A673 (cell line): ENCODE results near the gene MARCO. TPM values are rescaled to one million over a fixed set of nuclear protein-coding genes. Genes with fewer than 3 reads are reported as not detected.
"Not testable (repeated sequence)": the region's sequence is repeated elsewhere in the genome, so short reads cannot be mapped to it uniquely, and the experiment has no call there.

Experiments
- BruUV-seq: library from RNA; stranded (reverse); fragments of 400-500 nt; replicated peaks from 2 replicates; lab custom pipeline; 2021; lab: Mats Ljungman, UMichigan
- CTCF ChIA-PET: fragments of 300-600 bp; sonication (Branson Sonifier 250); formaldehyde crosslinking; loops from one replicate; lab custom pipeline; 2022; ENCODE audit warnings: antibody characterized with exemption; lab: Charles Lee
- POLR2A ChIA-PET: fragments of 300-600 bp; sonication (Branson Sonifier 250); formaldehyde crosslinking; loops from one replicate; lab custom pipeline; 2022; ENCODE audit warnings: antibody characterized with exemption; ENCODE audit not compliant: low non-redundant PET; lab: Charles Lee
- DNase-seq: peaks from one replicate; pipeline ENCODE4 v3.0.0-alpha.2; 2015; ENCODE audit warnings: low spot score
- H3K27ac ChIP-seq: fragments of 200-600 bp; sonication (generic); 2 replicates; pipeline ENCODE4 v1.5.1; 2016; ENCODE audit warnings: mixed run types, low read depth, mild to moderate bottlenecking, mixed read lengths, antibody characterized with exemption, low read length; ENCODE audit not compliant: poor library complexity, severe bottlenecking
- H3K27me3 ChIP-seq: fragments of 200-600 bp; sonication (generic); replicated peaks from 2 replicates; pipeline ENCODE4 v1.6.1; 2017; ENCODE audit warnings: mixed run types, low read depth, mild to moderate bottlenecking, mixed read lengths, antibody characterized with exemption, low read length; ENCODE audit not compliant: insufficient read depth, poor library complexity
- H3K36me3 ChIP-seq: fragments of 200-600 bp; sonication (generic); 2 replicates; pipeline ENCODE4 v1.6.1; 2016; ENCODE audit warnings: mixed run types, mild to moderate bottlenecking, mixed read lengths, antibody characterized with exemption, low read length; ENCODE audit not compliant: insufficient read depth, poor library complexity, severe bottlenecking
- H3K4me1 ChIP-seq: fragments of 200-600 bp; sonication (generic); 2 replicates; pipeline ENCODE4 v1.6.1; 2017; ENCODE audit warnings: mixed run types, mild to moderate bottlenecking, mixed read lengths, antibody characterized with exemption, low read length; ENCODE audit not compliant: insufficient read depth, poor library complexity, severe bottlenecking
- H3K4me3 ChIP-seq: fragments of 200-600 bp; sonication (generic); 2 replicates; pipeline ENCODE4 v1.5.1; 2016; ENCODE audit warnings: low read depth, mixed run types, mild to moderate bottlenecking, mixed read lengths, low read length; ENCODE audit not compliant: poor library complexity, severe bottlenecking
- H3K9me3 ChIP-seq: fragments of 200-600 bp; sonication (generic); 2 replicates; pipeline ENCODE4 v1.6.1; 2016; ENCODE audit warnings: mixed run types, low read depth, mild to moderate bottlenecking, mixed read lengths, antibody characterized with exemption, low read length; ENCODE audit not compliant: poor library complexity, severe bottlenecking
- CTCF ChIP-seq: fragments of 300-800, 200-600 bp; sonication (generic); conservative IDR thresholded peaks from 2 replicates; pipeline ENCODE4 v1.5.1; 2017; ENCODE audit warnings: low read depth, mild to moderate bottlenecking, antibody characterized with exemption, low read length, moderate library complexity, mixed read lengths
- EZH2 ChIP-seq: fragments of 200-600 bp; sonication (generic); IDR thresholded peaks from 2 replicates; pipeline ENCODE4 v1.6.1; 2017; ENCODE audit warnings: borderline replicate concordance, low read depth, mild to moderate bottlenecking, mixed read lengths, antibody characterized with exemption, low read length; ENCODE audit not compliant: poor library complexity, severe bottlenecking
- intact Hi-C: fragments of 100-400 bp; cut with micrococcal nuclease; formaldehyde crosslinking; loops from one replicate; pipeline ENCODE4 v1.10.0; 2022; ENCODE audit not compliant: unreplicated experiment
- total RNA-seq: library from RNA; stranded (reverse); gene quantifications from 2 replicates; pipeline ENCODE4 v1.2.3, GENCODE V29; 2021

The MARCO gene
- total RNA-seq, 1 experiment from 2014 or later, result not detected

- peak; percentile 46 for DNase-seq
- no peak overlapping the region for H3K27ac ChIP-seq
- ChIA-PET CTCF (interaction anchor here (0.7 kb wide), 1 partner anchor 22 kb away, joined by 3 read pairs; no protein-coding TSS in a partner anchor), POLR2A (no interaction called here)
- TF ChIP-seq EZH2 (no peak), CTCF (peak; percentile 57)
- BruUV-seq, result no TSS peak
- H3K36me3 ChIP-seq, result no peaks in the 10 kb centered on the region
- H3K27me3 ChIP-seq, result peaks cover 5% of the 10 kb centered on the region
- H3K4me1 ChIP-seq, result no peaks in the 10 kb centered on the region
- H3K4me3 ChIP-seq, result no peak overlapping the region
- intact Hi-C loops, result no loop called here
- no peaks in the 10 kb centered on the region for H3K9me3 ChIP-seq
These were observed 86.6 kb downstream of the MARCO start for GRCh38 chr2:119028327-119029174.

- no peak overlapping the region for H3K27ac ChIP-seq
- peaks cover 6% of the 10 kb centered on the region for H3K27me3 ChIP-seq
- CTCF ChIA-PET, result interaction anchor here (0.7 kb wide), 1 partner anchor 22 kb away, joined by 3 read pairs; no protein-coding TSS in a partner anchor
- no peaks in the 10 kb centered on the region for H3K4me1 ChIP-seq
- no peak overlapping the region for H3K4me3 ChIP-seq
- H3K36me3 ChIP-seq, result no peaks in the 10 kb centered on the region
- POLR2A ChIA-PET, result no interaction called here
- DNase-seq, result no peak
- intact Hi-C loops, result no loop called here
- no peaks in the 10 kb centered on the region for H3K9me3 ChIP-seq
- BruUV-seq, result no TSS peak
- TF ChIP-seq CTCF (no peak), EZH2 (no peak)
These were observed 87.3 kb downstream of the MARCO start for GRCh38 chr2:119029297-119029696.

GRCh38 chr2:119037922-119038321 is 95.9 kb downstream of the MARCO start:
- POLR2A ChIA-PET, H3K4me1 ChIP-seq, intact Hi-C loops, H3K4me3 ChIP-seq, H3K27ac ChIP-seq, H3K9me3 ChIP-seq, CTCF ChIA-PET, DNase-seq, H3K36me3 ChIP-seq, BruUV-seq: not testable (repeated sequence)
- peaks cover 64% of the 10 kb centered on the region for H3K27me3 ChIP-seq

- no peaks in the 10 kb centered on the region for H3K4me1 ChIP-seq
- ChIA-PET POLR2A (no interaction called here), CTCF (no interaction called here)
- no peak overlapping the region for H3K4me3 ChIP-seq
- DNase-seq, result no peak
- no peaks in the 10 kb centered on the region for H3K36me3 ChIP-seq
- no TSS peak for BruUV-seq
- intact Hi-C loops, result no loop called here
- TF ChIP-seq EZH2, result no peak
- TF ChIP-seq CTCF, result no peak
- H3K9me3 ChIP-seq, result no peaks in the 10 kb centered on the region
- H3K27me3 ChIP-seq, result peaks cover 54% of the 10 kb centered on the region
- H3K27ac ChIP-seq, result no peak overlapping the region
These were observed 98.7 kb downstream of the MARCO start for GRCh38 chr2:119040730-119041129.
